Gastroesophageal sphincter (tissue), 4 donors: Measurements from ENCODE around the gene SDC3. TPM values are rescaled to one million over a fixed set of nuclear protein-coding genes. Genes with fewer than 3 reads are reported as not detected.

Experiments used
- ATAC-seq: fragments of 150-250 bp; one replicate; pipeline ENCODE4 v1.9.1; 2016; ENCODE audit warnings: mild to moderate bottlenecking, moderate library complexity
- H3K27ac ChIP-seq, 4 donors: fragments of 200-600 bp; sonication (generic) in 3 of 4; 1 replicate in 3 of 4; 2 replicates in 1 of 4; pipeline ENCODE4 v1.5.1; 2016 to 2019
- H3K27me3 ChIP-seq: fragments of 200-600 bp; sonication (generic); one replicate; pipeline ENCODE4 v1.5.1; 2019
- H3K36me3 ChIP-seq, 2 donors: fragments of 200-600 bp; sonication (generic); one replicate each; pipeline ENCODE4 v1.5.1; 2019; ENCODE audit warnings: control low read depth in 1 of 2
- H3K4me1 ChIP-seq, 3 donors: fragments of 200-600 bp; sonication (generic); 1 replicate in 2 of 3; 2 replicates in 1 of 3; pipeline ENCODE4 v1.5.1; 2016 to 2019; ENCODE audit warnings: control low read depth in 2 of 3
- H3K4me3 ChIP-seq, 2 donors: fragments of 200-600 bp; sonication (generic); one replicate each; pipeline ENCODE4 v1.5.1; 2019; ENCODE audit warnings: mild to moderate bottlenecking in 1 of 2, moderate library complexity in 1 of 2
- H3K9me3 ChIP-seq, 3 donors: fragments of 200-600 bp; sonication (generic); one replicate each; pipeline ENCODE4 v1.5.1; 2017 to 2019; ENCODE audit warnings: control low read depth in 2 of 3
- CTCF ChIP-seq, 4 experiments: fragments of 200-600 bp in 2 of 4; fragments of 450-650 bp in 2 of 4; sonication (generic) in 1 of 4; IDR thresholded peaks; one replicate each; pipeline ENCODE4 v1.5.1; 2017 to 2019; ENCODE audit warnings: antibody characterized with exemption in 4 of 4, mild to moderate bottlenecking in 2 of 4, moderate library complexity in 2 of 4
- EP300 ChIP-seq: sonication (generic); formaldehyde crosslinking; IDR thresholded peaks from one replicate; pipeline ENCODE4 v1.6.1; 2017; ENCODE audit warnings: antibody characterized with exemption, mild to moderate bottlenecking
- POLR2A ChIP-seq, 2 donors: fragments of 450-650 bp; IDR thresholded peaks; one replicate each; pipeline ENCODE4 v1.6.1; 2017; ENCODE audit warnings: antibody characterized with exemption in 2 of 2, mild to moderate bottlenecking in 2 of 2, moderate library complexity in 1 of 2
- POLR2AphosphoS5 ChIP-seq: sonication (generic); formaldehyde crosslinking; IDR thresholded peaks from one replicate; pipeline ENCODE4 v1.6.1; 2017; ENCODE audit warnings: antibody characterized with exemption
- WGBS, 2 donors: methylation state at CpG; one replicate each; pipeline ENCODE4 v1.1.5; 2018; ENCODE audit warnings: low coverage in 1 of 2; 5-methylcytosine and 5-hydroxymethylcytosine counted together
- total RNA-seq, 4 donors: library from RNA; depleted of rRNA; stranded (reverse); fragments of >200 nt; gene quantifications; one replicate each; pipeline ENCODE4 v1.1.0, GENCODE V29; 2016

The SDC3 gene
- total RNA-seq, 4 donors from 2014 or later, result 45.1 to 112 (median 52.6) TPM

- H3K36me3 ChIP-seq, result no peaks in the 10 kb centered on the region
- peaks cover 3% of the 10 kb centered on the region for H3K27me3 ChIP-seq
- WGBS, 2 donors, result 46 to 77% methylated on average over 4 to 9 of the region's 10 CpGs
- H3K4me3 ChIP-seq, result no peak overlapping the region
- H3K27ac ChIP-seq, result no peak overlapping the region
- peaks cover 0 to 10% (median 0%) of the 10 kb centered on the region in 3 donors for H3K4me1 ChIP-seq
- no peak for TF ChIP-seq POLR2A (IDR thresholded peaks at IDR 0.05)
- no peak for TF ChIP-seq EP300
- TF ChIP-seq POLR2AphosphoS5, result no peak
- TF ChIP-seq CTCF (IDR thresholded peaks at IDR 0.05), result no peak
- ATAC-seq, result peak; percentile 66
- H3K9me3 ChIP-seq, result no peaks in the 10 kb centered on the region
Observed at GRCh38 chr1:30840904-30841598, 67.5 kb downstream of the SDC3 start.

- no peak overlapping the region for H3K4me3 ChIP-seq
- 90 to 98% methylated on average over 2 to 3 of the region's 3 CpGs for WGBS, 2 donors
- ATAC-seq, result no peak
- H3K27ac ChIP-seq, result no peak overlapping the region
- H3K27me3 ChIP-seq, result peaks cover 3% of the 10 kb centered on the region
- H3K36me3 ChIP-seq, result no peaks in the 10 kb centered on the region
- TF ChIP-seq POLR2A (IDR thresholded peaks at IDR 0.05) (no peak), EP300 (no peak), CTCF (IDR thresholded peaks at IDR 0.05) (no peak), POLR2AphosphoS5 (no peak)
- H3K9me3 ChIP-seq, result no peaks in the 10 kb centered on the region
- H3K4me1 ChIP-seq, result peaks cover 0 to 10% (median 0%) of the 10 kb centered on the region in 3 donors
Observed at GRCh38 chr1:30839827-30840359, 68.7 kb downstream of the SDC3 start.

- 71 to 79% methylated on average over 7 of the region's 7 CpGs for WGBS, 2 donors
- no peaks in the 10 kb centered on the region for H3K36me3 ChIP-seq
- no peaks in the 10 kb centered on the region for H3K9me3 ChIP-seq
- no peak for ATAC-seq
- H3K4me3 ChIP-seq, result no peak overlapping the region
- H3K4me1 ChIP-seq, result peaks cover 0 to 10% (median 0%) of the 10 kb centered on the region in 3 donors
- TF ChIP-seq POLR2AphosphoS5 (no peak), EP300 (no peak), CTCF (IDR thresholded peaks at IDR 0.05) (no peak), POLR2A (IDR thresholded peaks at IDR 0.05) (no peak)
- H3K27ac ChIP-seq, result no peak overlapping the region
- H3K27me3 ChIP-seq, result peaks cover 3% of the 10 kb centered on the region
Observed at GRCh38 chr1:30838996-30839395, 69.6 kb downstream of the SDC3 start.

DNA sequence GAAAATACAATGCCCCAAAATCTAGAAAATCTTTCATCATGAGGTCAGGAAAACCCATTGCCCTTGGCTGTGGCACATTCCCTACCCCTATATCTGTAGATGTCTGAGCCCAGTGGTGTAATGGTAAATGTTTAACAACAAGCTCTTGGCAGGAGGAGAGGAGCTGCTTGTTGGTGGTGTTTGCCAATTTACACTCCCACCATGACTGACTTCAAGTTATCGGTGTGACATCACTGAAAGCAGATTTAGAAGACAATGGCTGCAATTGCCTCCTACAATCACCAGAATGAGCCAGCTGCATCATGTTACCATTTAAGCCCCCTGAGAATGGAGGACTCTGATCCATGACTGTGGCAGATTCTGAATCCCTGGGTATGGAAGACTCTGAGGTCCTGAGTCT, 70.9 kb downstream of the SDC3 start:
- ATAC-seq, result no peak
- peaks cover 2% of the 10 kb centered on the region for H3K27me3 ChIP-seq
- TF ChIP-seq POLR2AphosphoS5 (no peak), POLR2A (IDR thresholded peaks at IDR 0.05) (no peak), CTCF (IDR thresholded peaks at IDR 0.05) (no peak), EP300 (no peak)
- H3K27ac ChIP-seq, result no peak overlapping the region
- H3K9me3 ChIP-seq, result no peaks in the 10 kb centered on the region
- H3K4me1 ChIP-seq, result peaks cover 0 to 10% (median 0%) of the 10 kb centered on the region in 3 donors
- no peaks in the 10 kb centered on the region for H3K36me3 ChIP-seq
- no peak overlapping the region for H3K4me3 ChIP-seq
- 86 to 88% methylated on average over 1 of the region's 1 CpG for WGBS, 2 donors

DNA sequence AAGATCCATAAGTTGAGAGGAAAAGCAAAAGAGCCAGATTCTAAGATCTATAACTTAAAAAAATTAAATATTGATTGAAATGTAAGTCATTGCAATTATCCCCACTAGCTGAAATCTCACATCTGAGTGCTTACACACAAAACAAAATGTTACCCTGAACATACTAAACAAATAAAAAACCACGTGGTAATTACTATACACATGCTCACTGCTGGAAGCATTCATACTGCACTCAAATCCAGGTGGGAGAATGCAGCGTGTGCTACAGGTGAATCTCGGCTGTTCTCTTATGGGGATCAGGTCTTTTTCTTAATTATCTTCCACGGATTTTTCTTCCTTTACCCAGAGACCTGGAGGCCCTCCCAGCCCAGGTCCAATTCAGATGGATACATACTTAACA, 74.3 kb downstream of the SDC3 start:
- Histone ChIP-seq H3K27me3 (no peaks in the 10 kb centered on the region), H3K36me3 (no peaks in the 10 kb centered on the region), H3K4me3 (no peak overlapping the region), H3K27ac (no peak overlapping the region), H3K4me1 (no peaks in the 10 kb centered on the region), H3K9me3 (no peaks in the 10 kb centered on the region)
- no peak for ATAC-seq
- WGBS, 2 donors, result 51 to 83% methylated on average over 4 of the region's 4 CpGs
- TF ChIP-seq POLR2A (IDR thresholded peaks at IDR 0.05), result no peak
- no peak for TF ChIP-seq CTCF (IDR thresholded peaks at IDR 0.05)
- TF ChIP-seq POLR2AphosphoS5, result no peak
- TF ChIP-seq EP300, result no peak
